Breast epithelium (tissue), 4 donors: ENCODE data around the gene STK31. TPM values are rescaled to one million over a fixed set of nuclear protein-coding genes. Genes with fewer than 3 reads are reported as not detected.
"Not testable (repeated sequence)": the region's sequence is repeated elsewhere in the genome, so short reads cannot be mapped to it uniquely, and the experiment has no call there.

ENCODE experiments used
- DNase-seq, 2 donors: peaks; one replicate each; pipeline ENCODE4 v3.0.0-alpha.2; 2019; ENCODE audit warnings: low spot score in 2 of 2
- H3K27ac ChIP-seq, 2 donors: fragments of 200-600 bp; sonication (generic) in 1 of 2; one replicate each; pipeline ENCODE4 v1.5.1; 2016 to 2019; ENCODE audit warnings: mild to moderate bottlenecking in 1 of 2
- H3K27me3 ChIP-seq, 2 donors: fragments of 200-600 bp; sonication (generic) in 1 of 2; one replicate each; pipeline versions ENCODE4 v1.5.1 to v1.6.0; 2017 to 2019; ENCODE audit warnings: control low read depth in 1 of 2, mild to moderate bottlenecking in 1 of 2
- H3K36me3 ChIP-seq: fragments of 200-600 bp; one replicate; pipeline ENCODE4 v1.5.1; 2019
- H3K4me1 ChIP-seq, 2 donors: fragments of 200-600 bp; sonication (generic); one replicate each; pipeline ENCODE4 v1.5.1; 2016 to 2019; ENCODE audit warnings: control low read depth in 1 of 2
- H3K4me3 ChIP-seq, 3 donors: fragments of 200-600 bp; sonication (generic); 1 replicate in 2 of 3; 2 replicates in 1 of 3; pipeline ENCODE4 v1.5.1; 2016 to 2019; ENCODE audit warnings: mild to moderate bottlenecking in 3 of 3, moderate library complexity in 2 of 3
- H3K9me3 ChIP-seq, 2 donors: fragments of 200-600 bp; sonication (generic) in 1 of 2; one replicate each; pipeline ENCODE4 v1.5.1; 2016 to 2019; ENCODE audit warnings: control low read depth in 1 of 2
- POLR2A ChIP-seq: fragments of 450-650 bp; IDR thresholded peaks from one replicate; pipeline ENCODE4 v1.6.1; 2016; ENCODE audit warnings: antibody characterized with exemption, mild to moderate bottlenecking, moderate library complexity
- POLR2AphosphoS5 ChIP-seq, 3 donors: sonication (generic); formaldehyde crosslinking; IDR thresholded peaks; one replicate each; pipeline ENCODE4 v1.6.1; 2017; ENCODE audit warnings: antibody characterized with exemption in 3 of 3
- intact Hi-C: fragments of 100-400 bp; cut with DNase I; formaldehyde crosslinking; loops from one replicate; pipeline ENCODE4 v1.15.1; 2023; ENCODE audit warnings: low total_unique reads
- total RNA-seq, 3 donors: library from RNA; depleted of rRNA; stranded (reverse); fragments of >200 nt; gene quantifications; one replicate each; pipeline ENCODE4 v1.1.0, GENCODE V29; 2016
- TF ChIP-seq, protein P1 (sequence below), 3 donors: fragments of 450-650 bp; IDR thresholded peaks; one replicate each; pipeline ENCODE4 v1.5.1; 2016 to 2017; ENCODE audit warnings: antibody characterized with exemption in 3 of 3, mild to moderate bottlenecking in 3 of 3, moderate library complexity in 3 of 3

Gene STK31
- total RNA-seq, 3 donors from 2014 or later = 0.64 to 1.3 (median 1.2) TPM

DNA sequence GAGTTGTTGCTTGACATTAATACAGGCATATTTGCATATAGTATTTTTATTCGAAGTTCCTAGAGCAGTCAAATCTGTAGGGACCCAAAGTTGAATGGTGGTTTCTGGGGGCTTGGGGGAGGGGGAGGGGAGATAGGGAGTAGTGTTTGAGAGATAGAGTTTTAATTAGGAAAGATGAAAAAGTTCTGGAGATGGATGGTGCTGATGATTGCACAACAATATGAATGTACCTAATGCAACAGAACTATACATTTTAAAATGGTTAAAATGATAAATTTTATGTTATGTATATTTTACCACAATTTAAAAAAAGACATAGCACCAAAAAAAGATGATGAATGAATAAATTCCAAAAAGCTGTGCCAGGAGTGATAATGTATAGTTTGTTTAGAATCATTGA lies 41.8 kb downstream of the STK31 start:
- TF ChIP-seq, protein P1, sequence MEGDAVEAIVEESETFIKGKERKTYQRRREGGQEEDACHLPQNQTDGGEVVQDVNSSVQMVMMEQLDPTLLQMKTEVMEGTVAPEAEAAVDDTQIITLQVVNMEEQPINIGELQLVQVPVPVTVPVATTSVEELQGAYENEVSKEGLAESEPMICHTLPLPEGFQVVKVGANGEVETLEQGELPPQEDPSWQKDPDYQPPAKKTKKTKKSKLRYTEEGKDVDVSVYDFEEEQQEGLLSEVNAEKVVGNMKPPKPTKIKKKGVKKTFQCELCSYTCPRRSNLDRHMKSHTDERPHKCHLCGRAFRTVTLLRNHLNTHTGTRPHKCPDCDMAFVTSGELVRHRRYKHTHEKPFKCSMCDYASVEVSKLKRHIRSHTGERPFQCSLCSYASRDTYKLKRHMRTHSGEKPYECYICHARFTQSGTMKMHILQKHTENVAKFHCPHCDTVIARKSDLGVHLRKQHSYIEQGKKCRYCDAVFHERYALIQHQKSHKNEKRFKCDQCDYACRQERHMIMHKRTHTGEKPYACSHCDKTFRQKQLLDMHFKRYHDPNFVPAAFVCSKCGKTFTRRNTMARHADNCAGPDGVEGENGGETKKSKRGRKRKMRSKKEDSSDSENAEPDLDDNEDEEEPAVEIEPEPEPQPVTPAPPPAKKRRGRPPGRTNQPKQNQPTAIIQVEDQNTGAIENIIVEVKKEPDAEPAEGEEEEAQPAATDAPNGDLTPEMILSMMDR (IDR thresholded peaks at IDR 0.05) = no peak
- TF ChIP-seq POLR2A (no peak), POLR2AphosphoS5 (IDR thresholded peaks at IDR 0.05) (no peak)
- Histone ChIP-seq H3K36me3 (no peaks in the 10 kb centered on the region), H3K27ac (no peak overlapping the region), H3K4me3 (no peak overlapping the region), H3K27me3 (no peaks in the 10 kb centered on the region), H3K4me1 (no peaks in the 10 kb centered on the region), H3K9me3 (no peaks in the 10 kb centered on the region)
- intact Hi-C loops = no loop called here
- no peak for DNase-seq

DNA sequence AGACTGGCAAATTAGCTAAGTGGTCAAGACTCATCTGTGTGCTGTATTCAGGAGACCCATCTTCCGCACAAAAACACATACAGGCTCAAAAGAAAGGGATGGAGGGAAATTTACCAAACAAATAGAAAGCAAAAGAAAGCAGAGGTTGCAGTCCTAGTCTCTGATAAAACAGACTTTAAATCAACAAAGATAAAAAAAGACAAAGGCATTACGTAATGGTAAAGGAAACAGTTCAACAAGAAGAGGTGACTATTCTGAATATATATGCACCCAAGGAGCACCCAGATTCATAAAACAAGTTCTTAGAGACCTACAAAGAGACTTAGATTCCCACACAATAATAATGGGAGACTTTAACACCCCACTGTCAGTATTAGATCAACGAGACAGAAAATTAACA lies 48.8 kb downstream of the STK31 start:
- H3K4me1 ChIP-seq, H3K4me3 ChIP-seq, DNase-seq, H3K27me3 ChIP-seq, H3K9me3 ChIP-seq, H3K36me3 ChIP-seq, H3K27ac ChIP-seq, intact Hi-C loops: not testable (repeated sequence)

DNA sequence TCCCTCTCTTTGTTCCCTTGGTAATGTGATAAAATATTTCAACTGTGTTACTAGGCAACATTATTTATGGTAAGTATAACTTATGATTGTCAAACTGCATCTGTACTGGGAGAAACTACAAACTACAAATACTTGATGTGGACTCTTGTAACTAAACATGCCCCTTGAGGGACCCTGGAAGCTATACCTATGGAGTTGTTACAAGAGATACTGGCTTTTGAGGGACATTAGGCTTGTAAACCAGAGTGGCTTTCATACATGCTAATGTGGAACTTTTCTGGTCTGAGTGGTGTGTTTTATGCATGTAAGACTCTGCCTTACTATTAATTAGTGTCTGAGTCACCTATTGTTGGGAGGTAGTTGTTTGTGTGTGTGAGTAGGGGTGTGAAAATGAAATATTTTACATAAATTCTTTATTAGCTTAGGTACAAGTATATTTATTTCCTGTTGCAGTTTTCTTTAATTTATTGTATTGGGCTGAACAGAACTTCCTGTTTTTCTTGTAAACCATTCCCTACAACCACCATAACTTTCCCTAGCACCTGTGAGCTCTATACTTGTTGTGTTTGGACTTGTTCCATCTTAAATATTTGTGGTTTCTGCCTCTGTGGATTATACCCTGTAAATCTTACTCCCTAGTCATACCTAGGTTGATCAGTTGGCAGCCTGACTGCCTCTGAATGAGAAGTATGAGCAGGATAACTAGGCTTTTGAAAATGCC lies 49.8 kb downstream of the STK31 start:
- Histone ChIP-seq H3K4me3 (no peak overlapping the region), H3K4me1 (no peaks in the 10 kb centered on the region), H3K9me3 (no peaks in the 10 kb centered on the region), H3K27ac (peak overlapping the region in 1 of 2 donors; percentile 41), H3K27me3 (no peaks in the 10 kb centered on the region), H3K36me3 (no peaks in the 10 kb centered on the region)
- no peak for DNase-seq
- no peak for TF ChIP-seq POLR2AphosphoS5 (IDR thresholded peaks at IDR 0.05)
- TF ChIP-seq POLR2A = no peak
- TF ChIP-seq, protein P1 (IDR thresholded peaks at IDR 0.05) = no peak
- intact Hi-C loops = no loop called here

DNA sequence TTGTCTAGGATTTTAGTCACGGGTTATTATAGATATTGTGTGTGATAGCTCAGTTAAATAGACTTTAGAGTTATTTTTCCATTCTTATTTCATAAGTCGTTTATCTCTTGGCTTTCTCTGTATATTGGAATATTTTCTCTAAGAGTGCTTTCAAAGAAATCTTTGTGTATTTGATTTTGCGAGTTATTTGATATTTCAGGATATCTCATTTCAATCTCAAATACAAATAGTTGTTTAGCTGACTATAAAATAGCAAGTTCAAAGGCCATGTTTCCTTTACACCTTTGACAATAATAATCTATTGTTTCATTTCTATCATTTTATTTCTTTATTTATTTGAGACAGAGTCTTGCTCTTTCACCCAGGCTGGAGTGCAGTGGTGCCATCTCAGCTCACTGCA lies 55.9 kb downstream of the STK31 start:
- no peaks in the 10 kb centered on the region for H3K36me3 ChIP-seq
- H3K4me1 ChIP-seq = no peaks in the 10 kb centered on the region
- no peak for TF ChIP-seq POLR2AphosphoS5 (IDR thresholded peaks at IDR 0.05)
- TF ChIP-seq, protein P1 (IDR thresholded peaks at IDR 0.05) = no peak
- no peak for TF ChIP-seq POLR2A
- no peaks in the 10 kb centered on the region for H3K27me3 ChIP-seq
- H3K9me3 ChIP-seq = no peaks in the 10 kb centered on the region
- no peak overlapping the region for H3K27ac ChIP-seq
- intact Hi-C loops = no loop called here
- no peak for DNase-seq
- H3K4me3 ChIP-seq = no peak overlapping the region

DNA sequence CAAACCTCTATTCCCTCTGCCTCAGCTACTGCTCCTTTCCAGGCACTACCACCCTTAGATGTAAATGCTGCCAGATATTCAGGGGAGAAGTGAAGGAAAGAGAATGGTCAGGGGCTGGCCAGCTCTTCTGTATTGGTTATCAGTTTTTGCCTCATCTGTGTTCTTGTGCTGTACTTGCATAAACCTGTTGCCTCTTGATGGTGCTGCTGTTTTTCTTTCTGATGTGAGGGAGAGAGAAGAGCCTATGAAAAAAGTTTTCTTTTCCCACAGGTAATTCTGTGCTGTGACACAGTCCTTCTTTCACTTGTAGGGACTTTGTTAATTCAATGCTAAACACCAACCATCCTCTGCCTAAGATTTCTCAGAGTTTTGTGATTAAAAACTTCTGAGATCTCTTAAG lies 57.5 kb downstream of the STK31 start:
- Histone ChIP-seq H3K4me1 (no peaks in the 10 kb centered on the region), H3K4me3 (no peak overlapping the region), H3K27ac (no peak overlapping the region), H3K36me3 (no peaks in the 10 kb centered on the region), H3K9me3 (no peaks in the 10 kb centered on the region), H3K27me3 (no peaks in the 10 kb centered on the region)
- intact Hi-C loops = no loop called here
- no peak for DNase-seq
- TF ChIP-seq, protein P1 (IDR thresholded peaks at IDR 0.05) = no peak
- TF ChIP-seq POLR2A (no peak), POLR2AphosphoS5 (IDR thresholded peaks at IDR 0.05) (no peak)
